Colon (tissue), 2 donors: ENCODE measurements around the gene MYO5A.

Experiments used
- FAIRE-seq: peaks from 2 replicates; lab custom pipeline; 2012; peaks lifted over from hg19 to GRCh38; lab: Jason Lieb, UNC
- donor health status: control.
- donor health status: control.

The MYO5A gene

GRCh38 chr15:52361975-52362494 is 166.6 kb downstream of the MYO5A start:
- no peak for FAIRE-seq

- no peak for FAIRE-seq
Measured at GRCh38 chr15:52361494-52361893, 167.2 kb downstream of the MYO5A start.

- FAIRE-seq: no peak
Measured at GRCh38 chr15:52360229-52361203, 168.2 kb downstream of the MYO5A start.

- FAIRE-seq: no peak
Measured at GRCh38 chr15:52359722-52360121, 169.0 kb downstream of the MYO5A start.

GRCh38 chr15:52357949-52358348 is 170.7 kb downstream of the MYO5A start:
- no peak for FAIRE-seq

GRCh38 chr15:52352086-52352485 is 176.6 kb downstream of the MYO5A start:
- no peak for FAIRE-seq

- no peak for FAIRE-seq
Measured at GRCh38 chr15:52351206-52351908, 177.3 kb downstream of the MYO5A start.

GRCh38 chr15:52350423-52350822 is 178.3 kb downstream of the MYO5A start:
- no peak for FAIRE-seq

GRCh38 chr15:52349052-52349700 is 179.5 kb downstream of the MYO5A start:
- no peak for FAIRE-seq

- FAIRE-seq: no peak
Measured at GRCh38 chr15:52348056-52348745, 180.5 kb downstream of the MYO5A start.

GRCh38 chr15:52344592-52344991 is 184.1 kb downstream of the MYO5A start:
- no peak for FAIRE-seq

GRCh38 chr15:52343831-52344230 is 184.8 kb downstream of the MYO5A start:
- no peak for FAIRE-seq

- no peak for FAIRE-seq
Measured at GRCh38 chr15:52340093-52340492, 188.6 kb downstream of the MYO5A start.

GRCh38 chr15:52338891-52339290 is 189.8 kb downstream of the MYO5A start:
- no peak for FAIRE-seq

- FAIRE-seq: no peak
Measured at GRCh38 chr15:52338058-52338457, 190.6 kb downstream of the MYO5A start.

GRCh38 chr15:52337198-52337853 is 191.4 kb downstream of the MYO5A start:
- FAIRE-seq: no peak

- no peak for FAIRE-seq
Measured at GRCh38 chr15:52336529-52336928, 192.2 kb downstream of the MYO5A start.

GRCh38 chr15:52334491-52335160 is 194.1 kb downstream of the MYO5A start:
- FAIRE-seq: no peak

- FAIRE-seq: no peak
Measured at GRCh38 chr15:52331490-52332240, 197.0 kb downstream of the MYO5A start.

- FAIRE-seq: no peak
Measured at GRCh38 chr15:52329987-52330386, 198.7 kb downstream of the MYO5A start.
